Aorta (tissue), 5 donors: ENCODE data around the gene GAST. TPM values are rescaled to one million over a fixed set of nuclear protein-coding genes. Genes with fewer than 3 reads are reported as not detected.
A peak's percentile ranks its signal among the peaks of the same experiment; 100 is the strongest.

ENCODE experiments used
- ATAC-seq: fragments of 200-7000 bp; cut with Tn5 transposase; one replicate; pipeline ENCODE4 v1.9.1; 2022; ENCODE audit warnings: moderate library complexity; ENCODE audit not compliant: low FRiP score
- DNase-seq, 2 donors: peaks; one replicate each; pipeline ENCODE4 v3.0.0-alpha.2; 2020
- H3K27ac ChIP-seq, 2 donors: one replicate each; pipeline ENCODE4 v1.5.1; 2013; ENCODE audit warnings: low read length in 2 of 2, mild to moderate bottlenecking in 2 of 2, moderate library complexity in 2 of 2, control low read depth in 1 of 2, inconsistent platforms in 1 of 2, low read depth in 1 of 2
- H3K27me3 ChIP-seq, 2 donors: one replicate each; pipeline ENCODE4 v1.6.1; 2013; ENCODE audit warnings: control low read depth in 1 of 2, low read length in 1 of 2, mild to moderate bottlenecking in 1 of 2, moderate library complexity in 1 of 2; ENCODE audit not compliant: insufficient read depth in 2 of 2, control insufficient read depth in 1 of 2
- H3K36me3 ChIP-seq, 2 donors: one replicate each; pipeline ENCODE4 v1.6.1; 2013; ENCODE audit warnings: control low read depth in 1 of 2, low read length in 1 of 2, mild to moderate bottlenecking in 1 of 2; ENCODE audit not compliant: insufficient read depth in 2 of 2, control insufficient read depth in 1 of 2
- H3K4me1 ChIP-seq, 2 donors: one replicate each; pipeline ENCODE4 v1.6.1; 2013; ENCODE audit warnings: low read length in 2 of 2, control low read depth in 1 of 2, mild to moderate bottlenecking in 1 of 2, moderate library complexity in 1 of 2; ENCODE audit not compliant: insufficient read depth in 2 of 2, control insufficient read depth in 1 of 2
- H3K4me3 ChIP-seq, 2 donors: one replicate each; pipeline ENCODE4 v1.5.1; 2013; ENCODE audit warnings: low read length in 2 of 2, control low read depth in 1 of 2, mild to moderate bottlenecking in 1 of 2
- H3K9me3 ChIP-seq: one replicate; pipeline ENCODE4 v1.6.1; 2013; ENCODE audit warnings: mild to moderate bottlenecking, low read length; ENCODE audit not compliant: control insufficient read depth
- WGBS, 2 donors: extraction: QIAGEN DNeasy Blood & Tissue Kit; methylation state at CpG; one replicate each; pipeline ENCODE4 v1.1.7; 2013; 5-methylcytosine and 5-hydroxymethylcytosine counted together
- intact Hi-C, 2 donors: fragments of 100-400 bp; cut with DNase I; formaldehyde crosslinking; loops; one replicate each; pipeline versions ENCODE4 v1.14.2 to v1.15.0; 2022
- polyA plus RNA-seq, 2 donors: library from polyadenylated mRNA; stranded (reverse); fragments of 200-250 nt; gene quantifications; one replicate each; pipeline ENCODE4 v1.2.3, GENCODE V29; 2013
- total RNA-seq, 2 donors: library from RNA; stranded (reverse); fragmentation: NEBNext Ultra II Directional; extraction: Animal tissue kit (Norgen Biotek cat#: 25700); gene quantifications; one replicate each; pipeline ENCODE4 v1.2.1, GENCODE V29; 2021
- donor health status: healthy with polysubstance abuse.
- donor health status: Bipolar disorder and iron deficiency.
- donor health status: DM: no; HTN: no; CAD: no.
- donor health status: DM: no; HTN: no; CAD: no.
- donor health status: DM: yes; HTN: yes; CAD: no.

The GAST gene
- total and polyA plus RNA-seq, 4 donors: not detected

GRCh38 chr17:41734139-41734948 is 22.2 kb downstream of the GAST start, which contains the start of gene HAP1:
Gene HAP1, minus strand, starts transcription at chr17:41734643. Its CDS starts 9 bp downstream, at chr17:41734634.
- peaks cover 0 to 3% of the 10 kb centered on the region in 2 donors for H3K27me3 ChIP-seq
- H3K4me3 ChIP-seq: peak within 1 kb of the TSS; percentile 5 to 34
- peak in 1 of 2 donors; percentile 83 for DNase-seq
- intact Hi-C loops: no loop called here
- no peak within 1 kb of the TSS for H3K27ac ChIP-seq
- peak; percentile 8 for ATAC-seq
- WGBS, 2 donors: 0 to 1% methylated on average over 77 of the region's 77 CpGs
- no peaks in the 10 kb centered on the region for H3K9me3 ChIP-seq
- H3K4me1 ChIP-seq: no peaks in the 10 kb centered on the region
- no peaks in the 10 kb centered on the region for H3K36me3 ChIP-seq

DNA sequence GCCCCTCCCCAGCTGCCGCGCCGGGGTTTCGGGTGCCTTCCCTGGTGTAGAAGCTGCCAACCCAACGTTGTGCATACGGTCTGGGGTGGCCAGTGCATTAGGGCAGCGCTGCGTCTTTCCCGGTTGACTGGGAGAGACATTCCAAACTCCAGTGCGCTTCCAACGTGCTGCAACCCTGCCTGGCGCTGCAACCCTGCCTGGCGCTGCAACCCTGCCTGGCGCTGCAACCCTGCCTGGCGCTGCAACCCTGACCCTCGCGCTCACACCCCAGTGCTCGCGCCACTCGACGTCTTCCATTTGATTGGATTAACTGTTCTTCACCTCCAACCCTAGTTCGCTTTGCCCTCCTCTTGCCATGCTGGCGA is 22.8 kb downstream of the GAST start:
- Histone ChIP-seq H3K27ac (no peak overlapping the region), H3K4me3 (no peak overlapping the region), H3K9me3 (no peaks in the 10 kb centered on the region), H3K4me1 (no peaks in the 10 kb centered on the region), H3K36me3 (no peaks in the 10 kb centered on the region), H3K27me3 (peaks cover 0 to 3% of the 10 kb centered on the region in 2 donors)
- intact Hi-C loops: no loop called here
- whole genome bisulfite sequencing, 2 donors: 3% methylated on average over 23 of the region's 23 CpGs
- ATAC-seq: no peak
- DNase-seq: no peak

- H3K27me3 ChIP-seq: peaks cover 0 to 3% of the 10 kb centered on the region in 2 donors
- intact Hi-C loops: no loop called here
- WGBS, 2 donors: 90 to 93% methylated on average over 4 of the region's 4 CpGs
Measured at GRCh38 chr17:41735744-41736143, 23.6 kb downstream of the GAST start.

GRCh38 chr17:41736983-41737679 is 25.0 kb downstream of the GAST start:
- no peak overlapping the region for H3K27ac ChIP-seq
- intact Hi-C loops: no loop called here
- no peak for DNase-seq
- no peaks in the 10 kb centered on the region for H3K9me3 ChIP-seq
- H3K4me1 ChIP-seq: no peaks in the 10 kb centered on the region
- H3K36me3 ChIP-seq: no peaks in the 10 kb centered on the region
- no peak for ATAC-seq
- H3K4me3 ChIP-seq: no peak overlapping the region
- 67 to 69% methylated on average over 17 of the region's 17 CpGs for WGBS, 2 donors
- peaks cover 0 to 3% of the 10 kb centered on the region in 2 donors for H3K27me3 ChIP-seq

More at GRCh38 chr17:41735744-41736143, 23.6 kb downstream of the GAST start:
- Histone ChIP-seq H3K27ac (no peak overlapping the region), H3K4me1 (no peaks in the 10 kb centered on the region), H3K4me3 (no peak overlapping the region), H3K36me3 (no peaks in the 10 kb centered on the region), H3K9me3 (no peaks in the 10 kb centered on the region)
- no peak for ATAC-seq
- DNase-seq: no peak

GRCh38 chr17:41737680-41738023 is 25.5 kb downstream of the GAST start:
- Histone ChIP-seq H3K27me3 (peaks cover 0 to 3% of the 10 kb centered on the region in 2 donors), H3K4me1 (no peaks in the 10 kb centered on the region), H3K9me3 (no peaks in the 10 kb centered on the region), H3K4me3 (no peak overlapping the region), H3K36me3 (no peaks in the 10 kb centered on the region), H3K27ac (no peak overlapping the region)
- WGBS, 2 donors: 25 to 33% methylated on average over 5 of the region's 5 CpGs
- ATAC-seq: no peak
- intact Hi-C loops: loop anchor here (1.0 to 2.0 kb wide), 2 partner anchors 63 to 64 kb away; no protein-coding TSS in a partner anchor
- no peak for DNase-seq

- no peaks in the 10 kb centered on the region for H3K4me1 ChIP-seq
- WGBS, 2 donors: 31 to 32% methylated on average over 10 of the region's 10 CpGs
- no peak overlapping the region for H3K27ac ChIP-seq
- ATAC-seq (peak; percentile 88), DNase-seq (peak; percentile 79 to 92)
- H3K27me3 ChIP-seq: peaks cover 0 to 3% of the 10 kb centered on the region in 2 donors
- H3K9me3 ChIP-seq: no peaks in the 10 kb centered on the region
- no peak overlapping the region for H3K4me3 ChIP-seq
- intact Hi-C loops: loop anchor here (1.0 to 2.0 kb wide), 2 partner anchors 63 kb away; no protein-coding TSS in a partner anchor
- no peaks in the 10 kb centered on the region for H3K36me3 ChIP-seq
Measured at GRCh38 chr17:41738077-41738800, 26.1 kb downstream of the GAST start.

DNA sequence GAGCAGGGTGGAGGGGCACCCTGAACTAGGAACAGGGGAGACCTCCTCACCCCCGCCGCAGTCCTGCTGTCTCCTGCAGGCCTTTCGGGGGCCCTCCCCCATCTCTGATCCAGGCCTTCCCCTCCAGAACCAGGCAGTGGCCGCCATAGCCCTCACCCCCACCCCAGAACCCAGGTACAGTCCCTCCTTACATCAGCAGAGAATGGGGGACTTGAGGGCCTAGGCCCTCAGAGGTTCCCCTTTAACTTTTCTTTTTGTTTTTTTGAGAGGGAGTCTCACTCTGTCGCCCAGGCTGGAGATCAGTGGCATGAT is 26.6 kb downstream of the GAST start:
- Histone ChIP-seq H3K27me3 (peaks cover 0 to 3% of the 10 kb centered on the region in 2 donors), H3K4me3 (no peak overlapping the region), H3K9me3 (no peaks in the 10 kb centered on the region), H3K4me1 (no peaks in the 10 kb centered on the region), H3K27ac (no peak overlapping the region), H3K36me3 (no peaks in the 10 kb centered on the region)
- WGBS, 2 donors: 91 to 93% methylated on average over 4 to 5 of the region's 5 CpGs
- no peak for DNase-seq
- ATAC-seq: no peak
- intact Hi-C loops: loop anchor here (1.0 to 2.0 kb wide), 2 partner anchors 62 to 63 kb away; no protein-coding TSS in a partner anchor

- H3K4me1 ChIP-seq: no peaks in the 10 kb centered on the region
- DNase-seq: no peak
- no peak for ATAC-seq
- H3K27me3 ChIP-seq: no peaks in the 10 kb centered on the region
- no peaks in the 10 kb centered on the region for H3K9me3 ChIP-seq
- no peak overlapping the region for H3K27ac ChIP-seq
- H3K36me3 ChIP-seq: no peaks in the 10 kb centered on the region
- 62 to 64% methylated on average over 9 of the region's 9 CpGs for WGBS, 2 donors
- H3K4me3 ChIP-seq: no peak overlapping the region
- intact Hi-C loops: loop anchor here in 1 of 2 donors (2.0 kb wide), 1 partner anchor 61 kb away; no protein-coding TSS in a partner anchor
Measured at GRCh38 chr17:41739661-41740352, 27.7 kb downstream of the GAST start.
